ENCODE results near the gene CLEC3A.

GRCh38 chr16:77977339-77977738, 45.0 kb upstream of the CLEC3A start:
- no peak for TF ChIP-seq POLR2AphosphoS5 (IDR thresholded peaks at IDR 0.05)
- TF ChIP-seq, protein P1, sequence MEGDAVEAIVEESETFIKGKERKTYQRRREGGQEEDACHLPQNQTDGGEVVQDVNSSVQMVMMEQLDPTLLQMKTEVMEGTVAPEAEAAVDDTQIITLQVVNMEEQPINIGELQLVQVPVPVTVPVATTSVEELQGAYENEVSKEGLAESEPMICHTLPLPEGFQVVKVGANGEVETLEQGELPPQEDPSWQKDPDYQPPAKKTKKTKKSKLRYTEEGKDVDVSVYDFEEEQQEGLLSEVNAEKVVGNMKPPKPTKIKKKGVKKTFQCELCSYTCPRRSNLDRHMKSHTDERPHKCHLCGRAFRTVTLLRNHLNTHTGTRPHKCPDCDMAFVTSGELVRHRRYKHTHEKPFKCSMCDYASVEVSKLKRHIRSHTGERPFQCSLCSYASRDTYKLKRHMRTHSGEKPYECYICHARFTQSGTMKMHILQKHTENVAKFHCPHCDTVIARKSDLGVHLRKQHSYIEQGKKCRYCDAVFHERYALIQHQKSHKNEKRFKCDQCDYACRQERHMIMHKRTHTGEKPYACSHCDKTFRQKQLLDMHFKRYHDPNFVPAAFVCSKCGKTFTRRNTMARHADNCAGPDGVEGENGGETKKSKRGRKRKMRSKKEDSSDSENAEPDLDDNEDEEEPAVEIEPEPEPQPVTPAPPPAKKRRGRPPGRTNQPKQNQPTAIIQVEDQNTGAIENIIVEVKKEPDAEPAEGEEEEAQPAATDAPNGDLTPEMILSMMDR (IDR thresholded peaks at IDR 0.05), result no peak
- TF ChIP-seq POLR2A (IDR thresholded peaks at IDR 0.05), result no peak
